Activated CD8-positive, alpha-beta memory T cell treated with anti-CD3 and anti-CD28 coated beads for 1 hour (primary cell): ENCODE data around the gene SSBP4.
"Not testable (repeated sequence)": the region's sequence is repeated elsewhere in the genome, so short reads cannot be mapped to it uniquely, and the experiment has no call there.

Experiments used
- DNase-seq, 2 donors: peaks; one replicate each; pipeline ENCODE4 v3.0.0-alpha.2; 2020; ENCODE audit warnings: low read depth in 1 of 2; ENCODE audit errors: extremely low read depth in 1 of 2

The SSBP4 gene

DNA sequence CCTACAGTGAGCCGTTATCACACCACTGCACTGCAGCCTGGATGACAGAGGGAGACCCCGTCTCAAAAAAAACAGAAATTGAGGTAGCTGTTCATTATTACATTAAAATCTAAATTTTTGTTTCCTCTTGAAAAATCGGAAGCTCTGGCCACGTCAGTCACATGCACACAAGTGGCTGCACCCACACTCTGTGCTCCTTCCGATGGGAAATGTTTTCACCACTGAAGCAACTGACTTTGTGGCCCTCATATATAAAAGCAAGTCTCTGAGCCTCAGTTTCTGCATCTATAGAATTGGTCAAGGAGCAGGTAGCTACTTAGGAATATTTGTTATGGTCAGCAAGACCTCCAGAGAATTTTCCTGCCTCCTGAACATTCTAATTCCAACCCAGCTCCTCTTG lies 26.3 kb upstream of the SSBP4 start:
- no peak for DNase-seq

DNA sequence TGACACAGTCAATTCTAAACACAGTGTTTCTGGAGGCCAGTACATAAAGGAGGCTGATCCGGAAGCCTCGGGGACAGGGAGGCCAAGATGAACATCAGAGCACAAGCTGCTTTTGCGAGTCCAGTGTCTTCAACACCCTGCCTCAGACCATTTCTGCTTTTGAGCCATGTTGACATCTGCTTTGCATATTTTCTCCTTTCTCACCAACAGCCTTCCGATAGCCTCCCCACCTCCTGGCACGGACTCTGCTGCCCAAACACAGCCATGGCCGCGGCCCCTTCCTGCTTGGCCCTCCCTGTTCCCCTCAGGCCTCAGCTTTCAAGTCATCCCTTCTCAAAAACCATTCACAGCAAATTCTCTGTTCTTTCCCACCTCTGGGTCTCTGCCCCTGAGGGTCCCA lies 25.4 kb upstream of the SSBP4 start:
- DNase-seq, result no peak

DNA sequence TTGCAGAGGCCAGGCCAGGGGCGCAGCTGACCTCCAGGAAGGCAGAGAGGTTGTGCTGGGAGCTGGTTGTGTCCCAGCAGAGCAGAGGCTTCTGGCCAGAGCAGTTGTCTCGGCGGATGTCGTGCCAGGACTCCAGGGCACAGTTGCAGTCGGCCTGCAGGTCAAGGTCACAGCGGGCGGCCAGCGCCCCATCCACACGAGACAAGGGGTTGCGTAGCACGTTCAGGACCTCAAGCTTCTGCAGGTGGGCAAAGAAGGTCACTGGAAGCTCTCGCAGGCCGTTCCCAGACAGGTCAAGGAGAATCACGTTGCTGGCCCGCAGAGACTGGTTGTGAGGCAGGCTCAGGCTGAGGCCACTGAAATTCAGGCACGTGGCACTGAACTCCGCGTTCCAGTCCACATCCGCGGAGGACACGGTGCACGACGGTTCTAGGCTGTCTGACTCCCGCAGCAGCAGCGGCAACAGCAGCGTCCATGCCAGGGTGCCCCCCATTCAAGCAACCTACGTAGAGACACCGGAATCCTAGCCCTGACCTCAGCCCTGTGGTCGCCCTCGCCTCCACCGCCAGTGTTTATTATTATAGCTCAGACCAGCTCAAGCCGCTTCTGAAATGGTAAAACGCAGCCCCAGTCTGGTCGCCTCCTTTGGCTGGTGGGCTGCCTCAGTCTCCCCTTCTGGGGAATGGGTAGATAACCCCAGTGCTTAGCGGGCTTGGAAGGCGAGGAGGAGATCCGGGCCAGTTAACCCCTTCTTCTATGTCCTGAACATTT lies 22.5 kb upstream of the SSBP4 start:
- DNase-seq, result no peak

DNA sequence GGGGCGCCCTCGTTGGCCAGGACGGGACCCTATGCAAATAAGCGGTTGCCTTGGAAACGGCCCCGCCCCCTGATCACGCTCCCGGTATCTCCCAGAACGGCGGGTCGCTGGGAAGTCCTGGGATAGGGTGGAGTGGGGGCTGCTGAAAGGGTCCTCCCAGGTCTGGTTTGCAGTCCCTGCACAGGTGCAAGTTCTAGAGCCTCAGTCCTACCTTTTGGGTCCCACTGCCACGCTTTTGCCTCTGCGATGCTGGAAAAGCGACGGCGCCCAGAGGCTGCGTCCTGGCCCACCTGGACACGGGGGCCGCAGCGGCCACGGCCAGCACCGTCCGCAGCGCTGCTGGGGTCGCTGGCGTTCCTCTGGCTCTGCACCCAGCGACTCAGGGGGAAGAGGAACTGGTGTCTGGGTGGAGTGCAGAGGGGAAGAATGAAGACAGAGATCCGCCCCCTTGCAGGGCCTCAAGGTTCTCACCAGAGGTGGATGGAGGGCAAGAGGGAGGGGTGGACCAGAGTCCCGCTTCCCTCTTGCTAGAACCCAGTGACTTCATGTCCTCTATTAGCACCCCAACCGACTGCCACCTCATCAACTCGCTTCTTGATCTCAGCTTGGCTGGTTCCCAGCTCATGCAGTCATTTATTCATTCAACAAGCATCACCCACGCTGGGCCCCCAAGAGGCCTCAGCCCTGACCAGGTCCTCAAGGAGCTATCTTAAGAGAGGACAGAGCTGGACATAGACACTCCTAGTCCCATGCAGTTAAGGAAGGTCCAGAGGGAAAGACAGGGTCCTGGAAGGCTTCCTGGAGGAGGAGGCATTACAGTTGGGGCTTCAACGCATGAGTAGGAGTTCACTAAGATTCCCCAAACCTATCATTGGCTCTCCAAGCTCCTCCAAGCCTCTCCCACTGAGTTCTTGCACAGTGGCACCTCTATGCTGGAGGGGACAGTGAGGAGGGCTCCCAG lies 21.7 kb upstream of the SSBP4 start, which contains the start of gene LRRC25:
TSS of gene LRRC25 (minus strand) at position 381 of the 961 bp plus-strand sequence. CDS start 659 bp downstream, outside the sequence.
- DNase-seq, result no peak

DNA sequence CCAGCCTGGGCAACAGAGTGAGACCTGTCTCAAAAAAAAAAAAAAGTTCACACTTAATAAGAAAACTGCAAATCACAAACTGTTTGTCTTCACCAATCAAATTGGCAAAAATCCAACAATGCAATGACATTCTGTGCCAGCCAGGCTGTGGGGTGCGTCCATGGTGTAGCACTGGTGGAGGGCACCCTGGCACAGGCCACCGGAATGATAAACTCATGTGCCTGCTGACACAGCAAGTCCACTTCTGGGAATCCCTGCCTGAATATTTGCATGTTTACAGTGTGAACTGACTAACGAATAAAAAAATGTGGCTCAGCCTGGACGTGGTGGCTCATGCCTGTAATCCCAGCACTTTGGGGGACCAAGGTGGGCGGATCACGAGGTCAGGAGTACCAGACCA lies 20.2 kb upstream of the SSBP4 start:
- no peak for DNase-seq

DNA sequence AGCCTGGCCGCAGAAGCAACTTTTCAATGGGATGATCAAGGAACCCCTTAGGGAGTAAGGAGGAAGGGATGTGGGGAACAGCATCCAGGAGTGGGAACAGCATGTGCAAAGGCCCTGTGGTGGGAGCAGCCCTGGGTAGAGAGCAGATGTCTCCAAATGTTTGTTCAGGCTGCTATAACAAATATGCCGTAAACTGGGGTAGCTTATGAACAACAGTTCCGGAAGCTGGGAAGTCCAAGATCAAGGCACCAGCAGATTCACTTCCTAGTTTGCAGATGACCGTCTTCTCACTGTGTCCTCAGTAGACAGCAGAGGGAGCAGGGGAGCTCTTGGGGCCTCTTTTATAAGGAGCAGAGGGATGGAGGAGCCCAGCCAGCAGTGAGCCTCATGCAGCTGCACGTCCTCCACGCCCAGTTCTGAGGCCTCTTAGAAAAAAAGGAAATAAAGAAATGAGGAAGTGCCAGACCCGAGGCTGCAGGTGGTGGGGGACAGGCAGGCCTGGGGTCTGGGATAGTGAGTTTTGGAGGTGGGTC lies 17.6 kb upstream of the SSBP4 start:
- DNase-seq, result no peak

DNA sequence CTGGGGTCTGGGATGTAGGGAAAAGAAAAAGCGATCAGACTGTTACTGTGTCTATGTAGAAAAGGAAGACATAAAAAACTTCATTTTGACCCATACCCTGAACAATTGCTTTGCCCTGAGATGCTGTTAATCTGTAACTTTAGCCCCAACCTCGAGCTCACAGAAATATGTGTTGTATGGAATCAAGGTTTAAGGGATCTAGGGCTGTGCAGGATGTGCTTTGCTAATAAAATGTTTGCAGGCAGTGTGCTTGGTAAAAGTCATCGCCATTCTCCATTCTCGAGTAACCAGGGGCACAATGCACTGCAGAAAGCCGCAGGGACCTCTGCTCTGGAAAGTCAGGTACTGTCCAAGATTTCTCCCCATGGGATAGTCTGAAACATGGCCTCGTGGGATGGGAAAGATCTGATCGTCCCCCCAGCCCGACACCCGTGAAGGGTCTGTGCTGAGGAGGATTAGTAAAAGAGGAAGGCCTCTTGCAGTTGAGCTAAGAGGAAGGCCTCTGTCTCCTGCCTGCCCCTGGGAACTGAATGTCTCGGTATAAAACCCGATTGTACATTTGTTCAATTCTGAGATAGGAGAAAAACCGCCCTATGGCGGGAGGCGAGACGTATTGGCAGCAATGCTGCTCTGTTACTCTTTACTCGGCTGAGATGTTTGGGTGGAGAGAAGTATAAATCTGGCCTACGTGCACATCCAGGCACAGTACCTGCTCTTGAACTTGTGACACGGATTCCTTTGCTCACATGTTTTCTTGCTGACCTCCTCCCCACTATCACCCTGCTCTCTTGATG lies 16.5 kb upstream of the SSBP4 start:
- not testable (repeated sequence) for DNase-seq

DNA sequence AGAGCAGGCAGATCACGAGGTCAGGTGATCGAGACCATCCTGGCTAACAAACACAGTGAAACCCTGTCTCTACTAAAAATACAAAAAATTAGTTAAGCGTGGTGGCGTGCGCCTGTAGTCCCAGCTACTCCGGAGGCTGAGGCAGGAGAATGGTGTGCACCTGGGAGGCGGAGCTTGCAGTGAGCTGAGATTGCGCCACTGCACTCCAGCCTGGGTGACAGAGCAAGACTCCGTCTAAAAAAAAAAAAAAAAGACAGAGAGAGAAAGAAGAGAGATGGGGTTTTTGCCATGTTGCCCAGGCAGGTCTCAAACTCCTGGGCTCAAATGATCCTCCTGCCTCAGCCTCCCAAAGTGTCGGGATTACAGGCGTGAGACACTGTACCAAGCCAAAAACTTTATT lies 13.4 kb upstream of the SSBP4 start:
- DNase-seq, result not testable (repeated sequence)

DNA sequence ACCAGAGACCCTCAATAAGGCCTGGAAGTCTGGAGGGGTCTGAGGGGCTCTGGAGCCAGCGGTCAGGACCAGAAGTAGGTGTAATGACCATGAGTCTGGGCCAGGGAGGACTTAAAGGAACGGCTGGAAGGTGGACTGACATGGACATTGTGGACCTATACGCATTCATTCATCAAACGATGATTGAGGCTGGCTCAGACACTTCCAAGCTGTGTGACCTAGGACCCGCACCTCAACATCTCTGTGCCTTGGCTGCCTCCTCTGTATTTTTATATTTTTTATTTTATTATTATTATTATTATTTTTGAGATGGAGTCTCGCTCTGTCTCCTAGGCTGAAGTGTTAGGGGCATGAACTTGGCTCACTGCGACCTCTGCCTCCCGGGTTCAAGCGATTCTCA lies 12.4 kb upstream of the SSBP4 start:
- no peak for DNase-seq

DNA sequence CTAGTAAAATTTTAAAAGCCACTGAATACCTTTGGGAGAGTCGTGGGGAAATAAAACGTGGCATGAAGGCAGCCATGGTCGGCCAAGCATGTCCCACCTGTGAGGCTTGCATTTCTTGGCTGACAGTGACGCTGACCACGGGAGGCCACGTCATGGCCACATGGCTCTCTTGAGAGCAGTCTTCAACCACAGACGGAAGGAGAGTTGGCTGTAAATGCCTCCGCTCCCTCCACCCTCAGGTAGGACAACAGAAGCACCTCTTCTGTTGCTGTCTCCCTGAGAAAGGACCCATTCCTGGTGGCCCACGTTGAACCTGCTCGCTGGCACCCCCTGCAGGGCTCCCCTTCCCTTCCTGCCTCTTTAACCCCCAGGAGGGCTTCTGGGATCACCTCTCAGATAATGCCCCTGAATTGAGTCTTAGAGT lies 11.1 kb upstream of the SSBP4 start:
- DNase-seq, result no peak

DNA sequence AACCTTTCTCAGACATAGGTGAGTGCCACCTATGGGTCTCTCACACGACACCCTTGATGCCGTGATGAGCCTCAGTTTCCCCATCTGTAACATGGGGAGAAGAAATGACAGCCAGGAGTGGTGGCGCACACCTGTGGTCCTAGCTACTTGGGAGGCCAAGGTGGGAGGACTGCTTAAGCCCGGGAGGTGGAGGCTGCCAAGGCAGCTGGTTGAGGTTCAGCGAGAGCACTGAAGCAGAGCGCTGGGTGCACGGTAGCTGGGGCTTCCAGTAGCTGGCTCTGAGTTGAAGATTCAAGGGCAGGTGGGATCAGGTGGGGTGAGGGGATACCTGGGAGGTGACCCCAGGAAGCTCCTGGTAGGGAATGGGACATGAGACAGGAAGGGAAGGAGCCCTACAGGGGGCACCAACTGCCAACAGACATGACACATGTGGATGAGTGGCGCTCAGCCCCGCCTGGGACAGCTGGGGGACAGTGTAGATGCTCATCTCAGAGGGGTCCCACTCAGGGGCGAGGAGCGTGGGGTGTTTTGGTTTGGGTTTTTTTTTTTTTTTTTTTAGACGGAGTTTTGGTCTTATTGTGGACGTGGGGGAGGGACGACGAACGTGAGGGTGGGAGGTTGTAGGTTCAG lies 6.5 kb upstream of the SSBP4 start:
- DNase-seq, result no peak

DNA sequence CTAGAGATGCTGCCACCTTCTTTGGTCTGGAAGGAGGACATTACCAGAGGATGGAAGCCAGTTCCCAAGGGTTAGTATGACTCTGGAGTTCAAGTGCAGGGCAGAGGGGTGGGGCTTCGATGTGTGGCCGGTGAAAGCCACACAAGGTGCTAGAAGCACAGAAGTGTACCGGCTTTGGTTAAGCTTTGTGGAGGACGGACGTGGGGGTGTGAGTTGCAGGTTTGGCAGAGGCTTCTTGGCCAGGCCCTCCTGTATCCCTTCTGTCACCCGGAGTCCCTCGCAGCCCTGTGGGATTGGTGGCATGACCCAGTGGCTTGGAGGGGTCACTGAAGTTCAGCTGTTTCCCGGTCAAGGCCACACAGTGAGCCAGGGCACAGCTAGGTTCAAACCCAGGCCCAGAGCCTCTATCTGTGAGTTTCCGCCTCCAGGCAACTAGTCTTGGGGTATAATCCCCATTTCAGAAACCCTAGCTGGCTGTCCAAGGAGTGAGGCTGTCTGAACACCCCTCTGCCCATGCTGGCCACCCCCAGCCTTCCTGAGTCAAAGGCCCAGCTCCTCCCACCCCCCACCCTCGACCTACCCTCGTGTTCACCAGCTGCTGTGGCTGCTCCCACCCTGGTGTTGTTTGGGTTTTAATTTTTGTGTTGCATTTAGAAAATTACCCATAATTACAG lies 4.6 kb upstream of the SSBP4 start:
- no peak for DNase-seq

DNA sequence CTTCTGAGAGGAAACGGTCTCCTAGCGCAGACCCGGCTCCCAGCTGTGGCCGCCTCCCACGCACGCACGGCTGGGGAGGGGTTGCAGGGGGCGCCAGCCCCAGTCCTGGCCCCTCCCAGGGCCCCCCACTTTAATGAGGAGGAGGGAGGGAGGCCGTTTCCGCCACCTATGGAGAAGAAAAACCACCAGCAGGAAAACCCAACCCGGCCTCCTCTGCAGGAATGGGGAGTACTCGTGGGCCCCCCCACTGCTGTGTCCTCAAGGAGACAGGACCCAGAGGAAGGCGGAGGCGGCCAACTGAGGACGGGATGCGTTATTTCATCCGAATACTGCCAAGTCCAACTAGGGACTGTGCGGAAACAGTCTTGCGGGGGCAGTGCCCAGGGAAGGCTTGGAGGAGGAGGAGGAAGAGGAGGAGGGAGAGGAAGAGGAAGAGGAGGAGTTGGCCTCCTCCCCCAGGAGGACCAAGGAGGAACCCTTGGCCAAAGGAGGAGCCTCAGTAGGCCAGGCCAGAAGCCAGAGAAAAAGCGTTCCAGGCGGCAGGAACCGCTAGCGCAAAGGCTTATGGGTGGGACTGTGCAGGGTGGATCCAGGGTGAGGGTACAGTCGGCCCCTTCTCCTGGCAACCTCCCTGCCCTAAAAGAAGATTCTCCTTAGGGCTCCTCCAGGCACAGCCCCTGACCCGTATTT lies 3.9 kb upstream of the SSBP4 start:
- no peak for DNase-seq

DNA sequence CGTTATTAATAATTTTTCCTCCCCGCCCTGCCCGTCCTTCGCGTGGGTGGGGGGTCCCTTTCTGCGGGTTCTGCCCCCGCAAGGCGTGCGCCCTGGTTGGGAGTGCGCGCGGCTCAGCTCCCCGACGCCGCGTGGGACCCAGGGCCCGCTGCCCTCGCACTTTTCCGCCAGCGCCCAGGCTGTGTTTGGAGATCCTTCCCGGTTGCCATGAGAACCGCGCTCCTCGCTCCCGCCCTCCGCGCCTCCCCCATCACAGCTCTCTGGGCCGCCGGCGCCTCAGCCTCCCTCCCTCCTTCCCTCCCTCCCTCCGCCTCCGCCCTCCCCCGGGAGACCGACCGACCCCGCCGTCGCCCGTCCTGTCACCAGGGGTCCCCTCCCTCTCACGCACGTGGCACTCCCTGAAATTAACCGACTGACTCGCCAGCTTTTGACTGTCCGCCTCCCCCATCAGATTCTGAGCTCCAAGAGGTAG lies 2.4 kb upstream of the SSBP4 start:
- DNase-seq, result no peak

DNA sequence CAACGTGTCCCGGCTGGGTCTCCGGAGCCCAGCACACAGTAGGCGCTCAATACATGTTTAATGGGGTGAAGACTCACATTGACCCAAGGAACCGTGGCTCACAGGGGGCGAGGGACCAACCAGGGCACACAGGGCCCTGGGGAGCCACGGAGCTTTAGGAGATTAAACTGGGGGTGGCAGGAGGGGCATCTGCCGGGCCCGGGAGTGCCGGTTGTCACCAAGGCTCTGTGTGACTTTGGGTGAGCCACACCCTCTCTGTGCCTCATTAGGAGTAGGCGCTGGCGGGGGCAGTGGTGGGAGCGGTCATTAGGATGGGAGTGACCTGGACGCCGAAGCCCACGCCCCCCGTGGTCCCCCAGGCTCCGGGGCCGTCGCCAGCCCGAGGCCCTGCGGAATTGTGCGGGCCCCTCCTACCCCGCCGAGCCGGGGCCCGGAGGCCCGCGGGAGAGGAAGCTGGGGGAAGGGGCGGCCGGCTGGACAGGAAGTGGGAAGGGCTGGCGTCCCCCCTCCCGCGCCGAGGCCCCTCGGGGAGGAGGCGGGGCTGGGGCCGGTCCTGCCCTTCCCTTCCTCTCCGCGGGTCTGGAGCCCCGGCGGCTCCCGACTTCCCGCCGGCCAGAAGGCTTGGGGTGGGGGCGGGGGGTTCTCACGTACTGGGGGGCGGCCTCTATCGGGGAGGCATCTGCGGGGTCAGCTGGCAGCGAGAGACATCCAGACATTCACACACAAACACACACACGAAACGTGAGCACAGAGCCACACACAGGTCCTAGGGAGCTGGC lies 1.8 kb upstream of the SSBP4 start:
- DNase-seq, result no peak

DNA sequence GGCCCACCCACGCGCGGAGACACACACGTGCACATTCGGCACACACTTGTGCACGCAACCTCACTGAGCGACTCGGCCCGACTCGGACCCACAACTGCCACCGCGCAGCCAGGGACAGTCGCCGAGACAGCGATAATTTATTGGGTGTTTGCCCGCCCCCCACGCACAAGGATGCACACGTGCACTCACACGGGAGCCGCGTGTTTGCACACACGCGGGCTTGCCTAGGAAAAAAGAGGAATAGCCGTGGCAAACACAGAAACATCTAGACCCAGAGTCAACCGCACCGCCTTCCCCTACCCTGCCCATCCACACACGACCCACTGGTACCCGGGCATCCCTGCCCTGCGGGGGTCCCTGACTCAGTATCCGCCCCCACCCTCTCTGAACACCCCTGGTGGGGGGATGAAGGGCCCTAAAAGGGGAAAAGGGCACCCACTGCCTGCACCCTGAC lies 1.1 kb upstream of the SSBP4 start:
- DNase-seq, result no peak

DNA sequence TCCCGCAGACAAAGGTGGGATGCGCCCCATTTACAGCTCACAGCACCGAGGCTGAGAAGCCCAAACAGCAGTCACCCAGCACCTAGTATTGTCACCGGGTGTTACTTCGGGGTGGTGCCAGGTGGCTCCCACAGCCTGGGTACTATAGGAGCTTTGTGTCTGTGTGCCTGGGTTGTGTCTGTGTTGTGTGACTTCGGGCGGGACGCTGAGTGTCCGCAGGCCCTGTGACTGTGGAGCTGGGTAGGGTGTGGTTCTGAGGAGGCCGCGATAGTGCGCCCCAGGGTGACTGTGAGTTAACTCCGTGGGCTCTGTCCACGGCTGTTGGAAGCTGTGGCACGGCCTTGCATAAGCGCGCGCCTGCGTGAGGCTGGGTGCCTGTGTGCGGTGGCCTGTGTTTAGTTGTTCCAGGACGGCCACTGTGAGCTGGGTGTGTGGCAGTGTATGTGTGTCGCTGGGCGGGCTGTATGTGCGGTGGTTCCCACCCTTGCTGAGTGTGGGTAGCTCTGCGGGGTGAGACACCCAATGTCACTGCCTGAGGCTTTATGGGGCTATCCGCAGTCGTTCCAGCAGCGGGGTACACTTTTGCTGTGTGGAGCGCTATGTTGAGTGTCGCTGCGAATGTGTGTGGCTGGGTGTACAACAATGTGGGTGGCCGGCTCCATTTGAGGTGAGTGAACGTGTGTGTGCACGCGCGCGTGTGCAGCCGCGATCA lies 559 bp upstream of the SSBP4 start:
- no peak for DNase-seq
